Measurements from ENCODE around the gene ENTREP3. TPM values are rescaled to one million over a fixed set of nuclear protein-coding genes. Genes with fewer than 3 reads are reported as not detected.

Gene ENTREP3
- total RNA-seq, 1 experiment from 2014 or later, result 9.4 TPM

DNA sequence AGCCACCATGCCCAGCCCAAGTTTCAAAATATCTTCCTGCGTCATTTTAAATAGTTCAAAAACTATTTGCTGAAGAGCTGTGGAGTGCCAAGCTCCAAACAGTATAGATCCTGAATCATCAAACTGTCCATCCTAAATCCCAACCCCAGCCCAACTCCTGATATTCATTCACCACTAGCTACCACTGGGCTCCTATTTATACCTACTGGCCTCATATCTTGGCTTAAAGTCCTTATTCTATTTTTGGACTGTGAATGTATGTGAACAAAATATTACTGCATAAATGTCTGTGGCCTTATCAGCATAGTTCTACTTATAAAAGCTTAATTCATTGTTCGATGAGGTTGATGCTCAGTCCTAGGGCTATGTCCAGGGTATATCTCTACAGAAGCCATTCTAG, 12.1 kb upstream of the ENTREP3 start:
- DNase-seq, result no peak

DNA sequence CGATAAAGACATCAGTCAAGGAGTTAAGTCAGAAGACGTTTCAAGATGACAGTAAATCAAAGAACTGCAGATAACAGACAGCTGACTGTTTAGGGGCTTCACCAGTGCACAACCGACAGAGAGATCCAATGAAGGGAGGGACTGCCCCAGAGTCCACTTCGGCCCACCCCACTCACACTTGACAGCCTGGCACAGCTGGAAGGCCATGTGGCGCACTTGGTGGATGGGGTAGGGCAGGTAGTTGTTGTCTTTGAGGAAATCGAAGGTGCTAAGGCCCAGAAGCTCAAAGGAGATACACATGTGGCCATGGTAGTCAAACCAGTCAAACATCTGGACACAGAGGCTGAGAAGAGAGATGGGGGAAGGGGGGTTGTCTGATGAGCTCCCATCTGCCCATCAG, 11.3 kb upstream of the ENTREP3 start:
- Histone ChIP-seq H3K27me3 (ENCODE audit: control insufficient read depth, insufficient read depth, low read length) (no peaks in the 10 kb centered on the region), H3K4me3 (ENCODE audit: insufficient read depth, low read depth, low read length) (no peak overlapping the region), H3K36me3 (replicated peaks; ENCODE audit: control insufficient read depth, insufficient read depth, low read length) (peaks cover 64% of the 10 kb centered on the region)
- DNase-seq, result no peak

More for the DNA sequence above, 12.1 kb upstream of the ENTREP3 start:
- Histone ChIP-seq H3K4me3 (ENCODE audit: insufficient read depth, low read depth, low read length) (no peak overlapping the region), H3K27me3 (ENCODE audit: control insufficient read depth, insufficient read depth, low read length) (no peaks in the 10 kb centered on the region), H3K36me3 (replicated peaks; ENCODE audit: control insufficient read depth, insufficient read depth, low read length) (peaks cover 64% of the 10 kb centered on the region)

DNA sequence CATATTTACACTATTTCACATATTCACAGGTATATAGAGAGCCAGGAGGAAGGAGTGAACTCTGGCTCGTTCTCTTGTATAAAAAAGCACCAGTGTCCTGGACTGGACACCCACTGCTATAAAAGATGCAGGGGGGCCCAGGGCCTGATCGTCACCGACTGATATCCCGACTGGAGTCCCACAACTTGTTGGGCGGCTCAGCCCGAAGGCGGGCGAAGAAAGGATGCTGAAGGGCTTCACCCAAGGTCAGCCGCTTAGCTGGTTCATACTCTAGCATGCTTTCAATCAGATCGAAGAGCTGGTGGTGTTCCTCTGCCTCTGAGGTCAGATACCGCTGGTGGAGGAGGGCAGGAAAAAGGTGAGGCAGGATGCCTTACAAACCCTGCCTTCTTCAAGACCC, 7.8 kb upstream of the ENTREP3 start:
- no peaks in the 10 kb centered on the region for H3K27me3 ChIP-seq (ENCODE audit: control insufficient read depth, insufficient read depth, low read length)
- no peak overlapping the region for H3K4me3 ChIP-seq (ENCODE audit: insufficient read depth, low read depth, low read length)
- H3K36me3 ChIP-seq (replicated peaks; ENCODE audit: control insufficient read depth, insufficient read depth, low read length), result peaks cover 38% of the 10 kb centered on the region
- no peak for DNase-seq

DNA sequence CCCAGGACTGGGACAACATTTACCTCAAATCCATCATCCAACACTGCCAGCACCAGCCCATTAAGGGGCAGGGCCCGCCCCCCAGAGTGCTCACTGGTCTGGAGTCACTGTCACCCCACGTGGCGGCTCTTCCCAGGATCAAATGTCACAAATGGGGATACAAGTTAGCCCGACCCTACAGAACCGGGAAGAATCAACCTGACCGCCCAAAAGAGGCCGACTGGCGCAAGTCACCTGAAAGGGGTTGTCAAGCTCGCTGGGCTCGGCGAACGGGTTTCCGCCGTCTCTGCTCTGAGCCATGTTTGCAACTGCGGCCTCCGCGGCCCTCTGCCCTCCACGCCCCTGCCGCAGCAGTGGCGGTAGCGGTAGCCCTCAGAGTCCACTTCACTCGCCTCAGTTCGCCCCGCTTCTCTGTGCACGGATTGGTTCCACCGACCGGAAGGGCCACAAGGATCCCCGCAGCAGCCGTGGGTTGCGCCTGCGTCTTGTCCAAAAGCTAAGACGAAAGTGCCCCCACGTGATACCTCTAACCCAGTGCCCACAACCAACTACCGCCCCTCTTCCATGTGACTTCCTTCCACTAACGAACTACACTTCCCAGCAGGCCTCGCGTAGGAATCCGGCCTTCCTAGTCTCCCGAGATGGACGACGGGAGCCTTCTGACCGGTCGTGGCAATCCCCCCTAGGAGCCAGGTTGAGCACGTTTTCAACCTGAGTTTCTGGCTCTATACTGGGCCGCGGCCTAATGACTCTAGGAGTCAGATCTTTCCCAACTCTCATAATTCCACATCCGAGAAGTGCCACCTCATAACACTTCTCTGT, 6.8 kb upstream of the ENTREP3 start, which contains the start of gene SCAMP3:
Gene SCAMP3 (minus strand): TSS at position 509 of the 822 bp plus-strand sequence. CDS start 209 bp downstream, at position 300.
- DNase-seq, result peak; percentile 98
- Histone ChIP-seq H3K27me3 (ENCODE audit: control insufficient read depth, insufficient read depth, low read length) (no peaks in the 10 kb centered on the region), H3K36me3 (replicated peaks; ENCODE audit: control insufficient read depth, insufficient read depth, low read length) (peaks cover 30% of the 10 kb centered on the region), H3K4me3 (ENCODE audit: insufficient read depth, low read depth, low read length) (peak within 1 kb of the TSS; percentile 91)

DNA sequence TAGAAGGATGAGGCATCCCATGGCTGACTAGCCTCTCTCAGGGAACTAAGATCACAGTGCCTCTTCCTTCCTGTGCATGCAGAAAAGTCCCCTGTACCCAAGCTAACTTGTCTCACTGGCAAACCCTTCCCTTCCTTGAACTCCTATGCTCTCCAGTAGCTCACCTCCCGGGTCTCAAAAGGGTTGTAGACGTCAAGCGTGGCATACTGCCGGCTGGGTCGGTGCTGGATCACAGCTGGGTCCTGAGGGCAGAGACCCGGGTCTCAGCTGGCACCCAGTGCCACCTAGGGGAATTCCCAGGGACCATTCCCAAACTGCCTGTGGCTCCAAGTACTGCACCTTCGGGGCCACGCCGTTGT, 6.2 kb upstream of the ENTREP3 start:
- no peak for DNase-seq
- Histone ChIP-seq H3K4me3 (ENCODE audit: insufficient read depth, low read depth, low read length) (peak overlapping the region; percentile 91), H3K36me3 (replicated peaks; ENCODE audit: control insufficient read depth, insufficient read depth, low read length) (peaks cover 26% of the 10 kb centered on the region), H3K27me3 (ENCODE audit: control insufficient read depth, insufficient read depth, low read length) (no peaks in the 10 kb centered on the region)

DNA sequence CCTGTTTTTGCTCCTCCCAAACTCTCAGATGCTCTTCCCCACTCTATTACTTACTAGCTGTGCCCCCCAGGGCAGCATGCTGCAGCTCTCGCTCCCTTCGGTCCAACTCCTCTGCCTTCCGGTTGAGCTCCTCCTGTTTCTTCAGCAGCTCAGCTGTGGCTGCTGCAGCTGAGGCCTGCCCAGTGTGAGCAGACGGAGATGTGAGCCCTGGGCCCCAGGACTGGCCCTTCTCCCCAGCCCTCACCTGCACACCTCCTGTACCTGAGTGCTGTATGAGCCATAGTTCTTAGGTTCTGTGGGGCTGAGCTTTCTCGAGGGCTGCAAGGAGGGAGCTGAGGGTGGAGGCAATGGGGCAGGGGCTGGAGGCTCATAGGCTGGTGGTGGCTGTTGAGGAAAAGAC, 5.0 kb upstream of the ENTREP3 start:
- DNase-seq, result no peak

DNA sequence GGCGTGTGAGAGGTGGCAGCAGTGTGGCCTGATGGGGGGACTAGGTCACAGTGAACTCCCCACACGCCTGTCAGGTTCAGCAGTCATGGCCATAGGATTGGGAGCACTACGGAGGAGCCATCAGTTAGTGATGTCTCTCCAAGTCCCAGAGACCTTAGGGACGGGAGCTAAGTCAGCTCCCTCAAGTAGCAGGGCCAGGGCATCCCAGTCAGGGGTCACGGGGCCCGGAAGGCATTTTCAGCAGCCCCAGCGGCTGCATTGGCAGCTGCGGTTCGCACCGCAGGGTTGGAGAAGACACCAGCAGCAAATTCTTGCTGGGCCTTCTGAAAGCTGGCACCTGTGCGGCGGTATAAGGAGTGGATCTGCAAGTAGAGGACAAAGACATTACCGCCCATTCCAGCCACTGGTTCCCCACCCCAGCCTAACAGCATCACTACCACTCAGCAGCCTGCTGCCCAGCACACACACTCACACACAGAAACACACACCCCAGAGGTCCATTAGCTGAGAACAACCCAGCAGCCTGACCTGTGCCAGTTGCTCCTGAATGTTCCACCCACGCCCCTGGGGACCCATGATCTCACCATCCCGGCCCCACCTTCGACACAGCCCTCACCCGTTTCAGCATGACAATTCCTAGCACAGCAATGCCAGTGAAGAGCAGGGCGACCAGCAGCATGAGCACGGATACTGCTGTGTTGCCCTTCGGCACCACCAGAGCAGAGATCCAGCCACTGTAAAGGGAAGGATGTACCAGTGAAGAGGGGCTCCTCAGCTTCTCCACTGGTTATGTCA, 972 bp upstream of the ENTREP3 start:
- H3K27me3 ChIP-seq (ENCODE audit: control insufficient read depth, insufficient read depth, low read length), result peaks cover 14% of the 10 kb centered on the region
- H3K4me3 ChIP-seq (ENCODE audit: insufficient read depth, low read depth, low read length), result peak overlapping the region; percentile 87
- DNase-seq, result peak; percentile 63
- no peaks in the 10 kb centered on the region; the same call in 1 of the 2 replicates for H3K36me3 ChIP-seq (replicated peaks; ENCODE audit: control insufficient read depth, insufficient read depth, low read length)

More for the DNA sequence above, 5.0 kb upstream of the ENTREP3 start:
- Histone ChIP-seq H3K4me3 (ENCODE audit: insufficient read depth, low read depth, low read length) (no peak overlapping the region), H3K36me3 (replicated peaks; ENCODE audit: control insufficient read depth, insufficient read depth, low read length) (peaks cover 17% of the 10 kb centered on the region), H3K27me3 (ENCODE audit: control insufficient read depth, insufficient read depth, low read length) (no peaks in the 10 kb centered on the region)

DNA sequence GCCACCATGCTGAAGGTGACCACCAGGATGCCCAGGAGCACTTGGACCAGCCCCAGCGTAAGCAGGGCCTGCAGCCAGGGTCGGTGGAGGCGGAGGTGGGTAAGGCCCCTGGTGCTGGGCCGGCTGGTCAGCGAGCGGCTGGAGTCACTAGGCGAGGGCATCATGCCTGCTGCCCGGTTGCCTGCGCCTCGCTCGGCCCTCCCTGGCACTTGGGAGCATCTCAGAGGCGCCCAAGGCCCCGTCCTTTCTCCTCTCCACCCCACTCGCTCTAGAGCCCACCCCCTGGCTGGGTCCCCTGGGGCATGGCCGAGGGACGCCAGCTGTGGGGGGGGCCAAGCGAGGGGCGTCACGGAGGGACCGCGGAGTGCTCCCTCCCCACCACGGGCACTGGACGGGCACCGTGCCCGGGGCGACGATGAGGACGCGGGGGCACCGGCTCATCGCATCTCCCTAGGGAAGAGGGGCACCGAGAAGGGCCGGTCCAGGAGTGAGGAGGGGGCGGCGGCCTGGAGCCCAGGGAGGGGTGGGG, 505 bp downstream of the ENTREP3 start:
- peak; percentile 79 for DNase-seq
- Histone ChIP-seq H3K36me3 (replicated peaks; ENCODE audit: control insufficient read depth, insufficient read depth, low read length) (no peaks in the 10 kb centered on the region; the same call in 1 of the 2 replicates), H3K27me3 (ENCODE audit: control insufficient read depth, insufficient read depth, low read length) (peaks cover 18% of the 10 kb centered on the region), H3K4me3 (ENCODE audit: insufficient read depth, low read depth, low read length) (peak overlapping the region; percentile 87)

DNA sequence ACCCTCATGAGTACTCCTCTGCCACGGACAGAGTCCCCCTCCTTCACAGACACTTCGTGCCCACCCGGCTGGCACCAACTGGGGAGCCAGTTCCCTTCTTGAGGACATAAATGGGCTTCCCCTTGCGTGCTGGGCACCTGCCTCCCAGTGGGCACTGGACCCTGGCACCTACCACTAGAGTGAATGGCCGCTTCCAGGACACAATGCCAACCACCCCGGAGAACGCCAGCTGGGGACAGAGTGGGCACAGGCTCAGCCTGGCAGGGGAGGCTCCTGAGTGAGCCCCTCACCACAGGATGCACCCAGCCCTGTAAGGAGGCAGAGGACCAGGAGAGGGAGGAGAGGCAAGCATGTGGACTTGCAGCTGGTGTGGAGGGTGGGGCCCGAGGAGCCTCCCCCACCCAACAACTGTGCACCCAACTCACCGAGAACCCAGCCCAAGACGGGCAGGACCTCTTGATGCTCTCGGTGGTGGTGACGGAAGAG, 1.0 kb downstream of the ENTREP3 start:
- DNase-seq, result no peak
- peaks cover 18% of the 10 kb centered on the region for H3K27me3 ChIP-seq (ENCODE audit: control insufficient read depth, insufficient read depth, low read length)
- H3K4me3 ChIP-seq (ENCODE audit: insufficient read depth, low read depth, low read length), result peak overlapping the region; percentile 87
- no peaks in the 10 kb centered on the region; the same call in 1 of the 2 replicates for H3K36me3 ChIP-seq (replicated peaks; ENCODE audit: control insufficient read depth, insufficient read depth, low read length)

DNA sequence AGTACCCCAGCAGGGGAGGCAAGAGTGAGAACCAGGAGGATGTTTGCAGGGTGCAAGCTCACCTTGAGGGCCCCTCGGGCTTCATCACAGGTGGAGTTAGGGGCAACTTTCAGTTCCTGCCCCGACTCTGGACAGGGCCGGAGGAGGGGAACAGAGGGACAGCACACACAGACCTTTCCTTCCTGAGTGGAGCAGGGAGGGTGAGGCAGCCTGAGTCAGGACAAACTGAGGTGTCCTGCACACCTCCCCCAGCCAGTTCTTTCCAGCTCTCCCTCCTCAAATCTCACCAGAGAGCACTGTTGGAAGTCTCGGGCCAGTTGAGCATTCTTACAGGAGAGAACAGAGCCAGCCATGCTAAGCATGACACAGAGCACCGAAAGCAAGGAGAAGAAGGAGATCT, 1.5 kb downstream of the ENTREP3 start:
- Histone ChIP-seq H3K4me3 (ENCODE audit: insufficient read depth, low read depth, low read length) (no peak overlapping the region), H3K27me3 (ENCODE audit: control insufficient read depth, insufficient read depth, low read length) (peaks cover 18% of the 10 kb centered on the region), H3K36me3 (replicated peaks; ENCODE audit: control insufficient read depth, insufficient read depth, low read length) (no peaks in the 10 kb centered on the region; the same call in 1 of the 2 replicates)
- no peak for DNase-seq

DNA sequence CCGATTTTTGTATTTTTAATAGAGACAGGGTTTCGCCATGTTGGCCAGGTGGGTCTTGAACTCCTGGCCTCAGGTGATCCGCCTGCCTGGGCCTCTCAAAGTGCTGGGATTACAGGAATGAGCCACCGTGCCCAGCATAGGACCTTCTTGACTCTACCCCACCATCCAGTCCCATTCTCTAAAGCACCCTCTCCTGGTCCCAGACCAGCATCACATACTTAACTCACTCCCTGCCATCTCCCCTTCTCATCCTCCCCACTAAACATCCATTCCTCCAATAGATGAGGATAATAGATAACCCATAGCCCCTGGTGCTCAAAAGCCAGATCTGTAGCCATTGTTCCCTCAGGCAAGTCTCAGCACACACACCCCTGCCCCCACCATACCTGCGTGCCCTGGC, 2.1 kb downstream of the ENTREP3 start:
- H3K4me3 ChIP-seq (ENCODE audit: insufficient read depth, low read depth, low read length), result no peak overlapping the region
- H3K27me3 ChIP-seq (ENCODE audit: control insufficient read depth, insufficient read depth, low read length), result peaks cover 18% of the 10 kb centered on the region
- H3K36me3 ChIP-seq (replicated peaks; ENCODE audit: control insufficient read depth, insufficient read depth, low read length), result no peaks in the 10 kb centered on the region; the same call in 1 of the 2 replicates
- peak; percentile 68 for DNase-seq

DNA sequence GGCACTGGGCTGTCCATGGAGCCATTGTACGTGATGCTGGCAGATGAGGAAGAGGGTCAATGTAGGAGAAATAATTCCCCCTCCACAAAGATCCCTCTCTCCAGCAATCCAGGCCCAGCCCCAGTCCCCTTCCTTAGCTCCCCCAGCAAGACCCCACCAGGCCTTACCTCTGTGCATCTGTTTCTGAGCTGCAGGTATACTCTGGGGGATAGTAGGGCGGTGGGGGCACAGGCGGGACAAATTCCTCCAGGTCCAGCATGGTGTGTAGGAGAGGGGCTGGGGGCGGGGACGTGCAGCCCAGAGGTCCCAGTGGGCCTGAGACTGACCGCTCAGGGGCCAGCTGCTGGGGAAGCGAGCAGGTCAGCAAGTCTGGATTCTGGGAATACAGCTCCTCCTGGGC, 3.7 kb downstream of the ENTREP3 start:
- H3K36me3 ChIP-seq (replicated peaks; ENCODE audit: control insufficient read depth, insufficient read depth, low read length), result no peaks in the 10 kb centered on the region; the same call in none of the 2 replicates
- H3K4me3 ChIP-seq (ENCODE audit: insufficient read depth, low read depth, low read length), result no peak overlapping the region
- peaks cover 20% of the 10 kb centered on the region for H3K27me3 ChIP-seq (ENCODE audit: control insufficient read depth, insufficient read depth, low read length)
- no peak for DNase-seq

DNA sequence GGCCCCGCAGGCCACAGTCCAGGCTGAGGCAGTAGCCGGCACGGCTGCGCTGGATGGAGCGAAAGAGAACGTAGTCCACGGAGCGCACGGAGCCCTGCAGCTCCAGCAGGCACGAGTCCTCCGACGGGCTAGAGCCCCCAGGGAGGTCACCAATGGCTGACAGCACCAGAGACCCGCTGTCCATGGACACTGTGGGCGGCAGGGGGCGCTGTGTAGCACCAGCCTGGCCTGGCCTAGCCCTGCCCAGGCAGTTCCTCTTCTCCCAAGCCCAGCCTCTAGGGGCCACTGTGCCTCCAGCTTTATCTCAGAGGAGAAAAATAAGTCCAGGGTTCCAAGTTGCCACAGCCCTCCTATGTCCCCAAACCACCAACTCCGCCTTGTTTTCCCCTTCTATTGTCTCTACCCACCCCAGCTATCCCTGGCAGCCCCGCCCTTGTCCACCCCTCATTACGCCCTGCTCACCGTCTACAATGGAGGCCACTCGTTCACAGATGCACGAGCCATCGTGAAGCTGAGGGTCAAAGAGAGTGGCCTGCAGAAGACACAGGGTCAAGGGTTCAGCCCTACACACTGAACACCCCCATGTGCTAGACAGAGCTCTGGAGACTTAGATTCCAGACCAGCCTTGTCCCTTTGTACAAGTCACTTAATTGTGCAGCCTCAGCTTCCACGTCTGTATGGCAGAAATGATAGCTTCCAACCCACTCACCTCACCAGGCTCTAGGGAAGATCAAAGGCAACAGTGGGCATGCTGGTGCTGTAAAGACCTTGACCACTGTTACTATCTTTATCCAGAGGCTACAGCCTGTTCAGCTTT, 4.4 kb downstream of the ENTREP3 start:
- Histone ChIP-seq H3K27me3 (ENCODE audit: control insufficient read depth, insufficient read depth, low read length) (peaks cover 24% of the 10 kb centered on the region), H3K4me3 (ENCODE audit: insufficient read depth, low read depth, low read length) (peak overlapping the region; percentile 82), H3K36me3 (replicated peaks; ENCODE audit: control insufficient read depth, insufficient read depth, low read length) (no peaks in the 10 kb centered on the region; the same call in none of the 2 replicates)
- DNase-seq, result peak; percentile 99

DNA sequence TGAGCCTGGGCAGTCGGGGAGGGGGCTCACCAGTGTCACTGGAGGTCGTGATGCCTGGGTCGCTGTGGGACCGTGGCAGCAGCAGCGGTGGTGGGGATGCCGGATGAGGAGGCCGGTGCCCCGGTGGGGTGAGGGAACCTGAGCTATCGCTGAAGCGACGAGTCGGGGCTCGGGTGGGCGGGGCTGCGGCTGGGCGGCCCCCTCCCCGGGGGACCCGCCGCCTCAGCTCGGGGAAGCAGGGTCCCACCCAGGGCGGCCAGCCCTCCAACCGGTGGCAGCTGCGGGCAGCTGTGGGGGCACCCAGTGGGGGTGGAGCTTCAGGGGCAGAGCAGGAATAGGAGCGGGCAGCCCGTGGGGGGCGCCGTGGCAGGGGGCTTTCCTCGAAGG, 5.0 kb downstream of the ENTREP3 start:
- peak; percentile 90 for DNase-seq
- peak overlapping the region; percentile 82 for H3K4me3 ChIP-seq (ENCODE audit: insufficient read depth, low read depth, low read length)
- H3K27me3 ChIP-seq (ENCODE audit: control insufficient read depth, insufficient read depth, low read length), result peaks cover 26% of the 10 kb centered on the region
- H3K36me3 ChIP-seq (replicated peaks; ENCODE audit: control insufficient read depth, insufficient read depth, low read length), result no peaks in the 10 kb centered on the region; the same call in none of the 2 replicates
